Measurements from ENCODE around the gene ATP2A3. TPM values are rescaled to one million over a fixed set of nuclear protein-coding genes. Genes with fewer than 3 reads are reported as not detected.
"Not testable (repeated sequence)": the region's sequence is repeated elsewhere in the genome, so short reads cannot be mapped to it uniquely, and the experiment has no call there.

ATP2A3 gene
- total RNA-seq, 1 donor from 2014 or later: 313 TPM

DNA sequence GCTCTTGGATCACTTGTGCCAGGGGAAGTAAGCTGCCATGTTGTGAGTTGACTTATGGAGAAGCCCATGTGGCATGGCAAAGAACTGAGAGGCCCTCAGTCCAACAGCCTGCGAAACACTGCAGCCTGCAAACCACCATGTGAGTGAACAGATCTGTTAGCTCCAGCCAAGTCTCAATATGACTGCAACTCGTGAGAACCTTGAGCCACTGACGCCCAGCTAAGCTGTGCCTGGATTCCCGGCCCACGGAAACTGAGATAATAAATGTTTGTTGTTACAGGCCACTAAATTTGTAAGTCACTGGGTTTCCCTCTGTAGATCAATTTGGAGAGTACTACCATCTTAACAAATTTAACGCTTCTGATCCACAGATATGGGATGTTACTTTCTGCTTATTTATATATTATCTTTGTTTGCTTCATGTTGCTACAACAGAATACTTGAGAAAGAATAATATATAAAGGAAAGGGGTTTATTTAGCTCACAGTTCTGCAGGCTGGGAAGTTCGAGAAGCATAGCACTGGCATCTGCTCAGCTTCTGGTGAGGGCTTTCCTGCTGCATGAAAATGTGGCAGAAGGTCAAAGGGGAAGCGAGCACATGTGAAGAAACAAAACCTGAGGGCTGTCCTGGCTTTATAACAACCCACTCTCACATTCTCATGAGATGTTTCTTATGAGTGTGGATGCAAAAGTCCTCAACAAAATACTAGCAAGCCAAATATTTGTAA is 29.4 kb upstream of the ATP2A3 start:
- intact Hi-C loops (cut with micrococcal nuclease): no loop called here

DNA sequence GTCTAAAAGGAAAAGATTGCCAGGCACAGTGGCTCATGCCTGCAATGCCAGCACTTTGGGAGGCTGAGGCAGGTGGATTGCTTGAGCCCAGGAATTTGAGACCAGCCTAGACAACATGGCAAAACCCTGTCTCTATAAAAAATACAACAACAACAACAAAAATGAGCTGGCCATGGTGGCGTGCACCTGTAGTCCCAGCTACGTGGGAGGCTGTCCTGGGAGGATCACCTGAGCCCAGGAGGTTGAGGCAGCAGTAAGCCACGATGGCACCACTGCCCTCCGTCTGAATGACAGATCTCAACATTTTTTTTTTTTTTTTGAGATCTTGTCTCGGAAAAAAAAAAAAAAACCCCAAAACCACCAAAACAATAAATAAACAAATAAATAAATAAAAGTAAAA is 28.1 kb upstream of the ATP2A3 start:
- intact Hi-C loops (cut with micrococcal nuclease): no loop called here

DNA sequence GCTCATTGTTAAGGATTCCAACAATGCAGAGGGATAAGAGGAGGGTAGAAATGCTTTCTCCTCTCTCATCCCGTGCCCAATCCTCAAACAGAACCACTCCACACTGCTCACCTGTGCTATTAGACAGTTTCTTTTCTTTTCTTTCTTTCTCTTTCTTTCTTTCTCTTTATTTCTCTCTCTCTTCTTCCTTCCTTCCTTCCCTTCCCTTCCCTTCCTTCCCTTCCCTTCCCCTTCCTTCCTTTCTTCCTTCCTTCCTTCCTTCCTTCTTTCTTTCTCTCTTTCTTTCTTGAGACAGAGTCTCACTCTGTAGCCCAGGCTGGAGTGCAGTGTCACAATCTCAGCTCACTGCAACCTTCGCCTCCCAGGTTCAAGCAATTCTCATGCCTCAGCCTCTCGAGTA is 27.5 kb upstream of the ATP2A3 start:
- intact Hi-C loops (cut with micrococcal nuclease): not testable (repeated sequence)

DNA sequence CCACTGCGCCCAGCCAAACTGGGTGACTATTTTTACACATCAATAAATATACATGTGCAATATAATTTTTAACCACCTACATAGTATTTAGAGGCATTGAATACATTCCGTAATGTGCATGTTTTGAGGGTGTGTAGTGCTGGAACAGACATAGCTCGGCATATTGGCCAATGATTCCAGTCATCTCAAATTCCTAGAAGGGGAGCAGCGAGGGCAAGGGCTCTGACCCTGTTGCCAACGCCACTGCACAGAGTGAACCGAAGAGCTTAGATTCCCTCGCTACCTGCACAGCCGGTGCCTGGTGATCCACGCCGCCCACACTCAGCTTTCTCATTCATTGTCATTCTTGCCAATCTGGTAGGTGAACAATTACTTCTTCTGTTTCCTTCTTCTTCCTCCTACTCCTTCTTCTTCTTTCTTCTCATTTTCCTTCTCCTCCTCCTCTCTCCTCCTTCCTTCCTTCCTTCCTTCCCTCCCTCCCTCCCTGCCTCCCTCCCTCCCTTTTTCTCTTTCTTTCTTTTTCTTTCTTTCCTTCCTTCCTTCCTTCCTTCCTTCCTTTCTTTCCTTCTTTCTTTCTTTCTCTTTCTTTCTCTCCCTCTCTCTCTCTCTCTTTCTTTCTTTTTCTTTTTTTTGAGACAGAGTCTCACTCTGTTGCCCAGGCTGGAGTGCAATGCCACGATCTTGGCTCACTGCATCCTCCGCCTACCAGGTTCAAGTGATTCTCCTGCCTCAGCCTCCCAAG is 26.3 kb upstream of the ATP2A3 start:
- intact Hi-C loops (cut with micrococcal nuclease): no loop called here

DNA sequence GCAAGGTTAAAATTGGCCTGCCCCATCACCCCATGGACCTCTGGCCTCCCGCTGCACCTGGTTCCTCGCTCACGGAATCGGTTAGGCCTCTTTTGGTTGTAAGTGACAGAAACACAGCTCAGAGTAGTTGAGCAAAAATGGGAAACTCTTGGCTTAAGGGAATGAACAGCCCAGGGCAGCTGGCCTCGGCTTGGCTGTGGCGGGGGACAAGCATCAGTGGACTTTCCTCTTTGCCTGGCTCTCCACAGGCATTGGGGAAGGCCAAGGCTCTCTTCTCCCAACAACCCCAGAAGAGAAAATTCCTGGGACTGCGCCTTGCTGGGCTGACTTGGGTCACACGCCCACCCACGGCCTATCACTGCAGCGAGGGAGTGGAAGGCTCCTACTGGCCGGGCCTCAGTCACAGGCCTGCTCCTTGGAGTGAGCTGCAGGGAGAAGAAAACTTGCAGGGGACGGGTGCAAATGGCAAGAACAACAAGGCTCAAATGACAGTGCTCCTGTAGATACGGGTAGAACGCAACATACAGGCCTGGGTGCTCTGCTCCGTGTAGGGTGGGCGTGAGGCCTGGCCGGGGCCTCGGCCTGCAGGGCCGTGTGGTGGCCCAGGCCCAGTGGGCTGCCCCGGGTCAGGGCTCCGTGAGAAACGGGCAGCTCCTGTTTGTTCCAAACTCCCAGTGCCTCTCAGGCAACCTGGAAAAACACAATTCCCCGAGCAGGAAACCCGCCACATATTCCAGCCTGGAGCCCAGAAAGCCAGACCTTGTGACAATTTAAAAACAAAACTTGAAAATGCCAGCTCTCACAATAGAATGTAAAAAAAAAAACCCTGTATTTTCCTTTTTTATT is 25.0 kb upstream of the ATP2A3 start:
- intact Hi-C loops (cut with micrococcal nuclease): no loop called here

DNA sequence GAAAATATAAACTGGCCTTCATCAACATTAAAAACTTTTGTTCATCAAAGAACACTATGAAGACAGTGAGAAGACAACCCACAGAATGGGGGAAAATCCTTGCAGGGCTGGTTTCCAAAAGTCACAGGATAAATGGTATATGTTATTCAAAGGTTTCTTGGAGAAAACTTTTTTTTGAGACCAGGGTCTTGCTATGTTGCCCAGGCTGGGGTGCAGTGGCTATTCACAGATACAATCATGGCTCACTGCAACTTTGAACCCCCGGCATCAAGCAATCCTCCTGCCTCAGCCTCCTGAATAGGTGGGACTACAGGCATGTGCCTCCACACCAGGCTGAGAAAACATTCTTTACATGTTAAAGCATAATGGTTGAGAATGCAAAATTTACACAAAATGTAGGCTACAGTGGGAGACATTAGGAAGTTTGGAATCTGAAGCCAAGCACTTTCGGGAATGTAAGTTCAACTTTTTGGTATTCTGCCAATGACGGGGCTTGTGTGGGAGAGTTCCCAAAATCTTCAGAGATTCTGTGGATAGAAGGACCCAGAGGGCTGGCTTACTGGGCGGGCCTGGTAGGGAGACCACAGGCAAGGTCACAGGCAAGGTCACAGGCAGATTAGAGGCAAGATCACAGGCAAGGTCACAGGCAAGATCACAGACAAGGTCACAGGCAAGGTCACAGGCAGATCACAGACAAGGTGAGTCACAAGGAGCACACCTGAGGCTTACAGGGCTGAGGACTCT is 24.2 kb upstream of the ATP2A3 start:
- intact Hi-C loops (cut with micrococcal nuclease): no loop called here

DNA sequence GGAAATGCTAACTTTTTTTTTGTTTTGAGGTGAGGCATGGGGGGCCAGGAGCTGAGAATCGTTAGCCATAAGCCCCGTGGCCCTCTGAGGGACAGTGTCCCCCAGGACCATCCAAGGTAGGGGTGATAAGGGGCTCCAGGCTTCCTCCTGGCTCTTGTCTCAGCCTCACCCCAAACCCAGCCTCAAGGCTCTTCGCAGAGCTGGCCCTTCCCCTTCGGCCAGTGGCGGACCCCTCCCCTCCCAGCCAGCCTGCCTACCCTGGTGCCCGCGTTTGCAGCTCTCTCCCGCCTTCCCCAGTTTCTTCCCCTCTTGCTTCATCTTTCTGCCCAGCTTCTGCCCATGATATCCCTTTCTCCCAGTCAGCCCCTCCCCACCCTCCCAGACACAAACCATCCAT is 22.7 kb upstream of the ATP2A3 start:
- intact Hi-C loops (cut with micrococcal nuclease): no loop called here

DNA sequence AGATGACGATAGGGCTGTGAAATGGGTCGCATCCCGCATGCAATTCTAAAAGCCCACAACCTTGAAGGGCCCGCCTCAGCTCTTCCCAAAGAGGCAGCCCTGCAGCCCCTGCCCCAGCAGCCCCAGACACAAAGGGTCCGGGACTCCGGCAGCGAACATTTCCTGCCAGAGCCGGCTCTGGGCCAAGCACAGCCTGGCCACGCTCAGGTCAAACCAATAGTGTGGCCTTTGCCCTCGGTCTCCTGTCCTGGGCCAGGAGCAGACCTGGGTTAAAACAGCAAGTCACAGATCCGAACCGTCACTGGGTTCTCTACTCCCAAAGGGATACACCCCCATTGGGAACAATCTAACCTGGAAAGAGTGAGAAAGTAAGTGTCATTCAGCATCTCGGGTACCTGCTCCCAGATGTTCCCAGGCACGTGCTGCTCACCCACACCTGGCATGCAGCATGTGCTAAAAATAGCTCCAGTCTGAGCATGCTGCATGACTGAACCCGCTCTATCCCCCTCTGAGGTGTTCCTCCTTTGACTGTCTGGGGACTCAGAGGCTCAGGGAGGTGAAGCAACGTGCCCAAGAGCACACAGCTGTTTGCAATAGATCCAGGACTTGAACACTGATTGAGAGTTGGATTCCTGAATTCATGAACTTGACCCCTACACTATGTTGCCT is 22.2 kb upstream of the ATP2A3 start:
- intact Hi-C loops (cut with micrococcal nuclease): no loop called here

DNA sequence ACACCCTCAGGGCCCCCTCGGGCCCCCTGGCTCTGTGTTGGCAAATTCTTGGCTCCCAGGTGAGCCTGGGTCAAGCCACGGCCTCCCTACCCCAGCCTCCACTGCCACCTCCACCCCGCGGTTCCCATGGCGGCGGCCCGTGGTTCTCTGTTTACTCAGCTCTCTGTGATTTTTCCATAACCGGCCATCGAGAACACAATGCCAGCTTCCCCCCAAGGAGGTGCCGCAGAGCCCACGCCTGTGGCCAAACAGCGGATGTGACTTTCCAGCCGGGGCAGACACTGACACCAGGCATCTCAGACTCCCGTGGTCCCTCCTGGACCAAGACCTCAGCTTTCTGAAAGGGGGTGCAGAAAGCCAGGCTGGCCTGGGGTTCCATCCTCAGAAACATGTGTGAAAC is 21.6 kb upstream of the ATP2A3 start:
- intact Hi-C loops (cut with micrococcal nuclease): no loop called here

DNA sequence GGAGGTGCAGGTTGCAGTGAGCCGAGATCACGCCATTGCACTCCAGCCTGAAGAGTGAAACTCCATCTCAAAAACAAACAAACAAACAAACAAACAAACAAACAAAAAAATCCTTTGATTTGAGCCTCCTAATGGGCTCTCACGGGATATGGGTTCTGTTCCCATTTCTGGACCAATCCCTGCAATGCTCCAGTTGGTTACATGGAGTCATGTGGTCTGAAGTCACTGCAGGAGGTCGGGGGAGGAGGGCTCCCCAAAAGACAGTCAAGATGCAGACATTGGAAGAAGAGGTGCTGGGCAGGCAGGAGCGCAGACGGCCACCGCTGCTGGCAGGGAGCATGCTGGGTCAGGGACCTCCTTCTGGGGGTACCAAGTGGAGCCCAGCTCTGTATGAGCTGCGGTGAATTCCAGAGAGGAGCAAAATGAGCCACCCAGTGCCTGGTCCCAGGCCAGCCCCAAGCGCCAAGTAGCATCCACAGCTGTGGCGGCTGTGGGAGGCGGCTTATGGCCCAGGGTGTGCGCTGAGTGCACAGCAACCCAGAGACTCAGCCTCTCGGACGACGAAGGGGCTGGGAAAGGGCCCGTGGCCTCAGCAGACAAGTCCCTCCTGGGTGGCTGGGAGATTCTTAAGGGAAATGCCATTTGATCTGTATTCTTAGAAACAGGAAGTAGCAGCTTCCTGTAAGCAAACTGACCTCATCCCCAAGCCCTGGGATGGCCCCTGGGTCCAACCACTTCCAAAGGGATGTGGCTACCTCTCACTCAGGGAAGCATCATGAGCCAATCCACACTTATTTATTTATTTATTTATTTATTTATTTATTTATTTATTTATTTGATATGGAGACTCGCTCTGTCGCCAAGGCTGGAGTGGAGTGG is 19.6 kb upstream of the ATP2A3 start:
- intact Hi-C loops (cut with micrococcal nuclease): no loop called here

DNA sequence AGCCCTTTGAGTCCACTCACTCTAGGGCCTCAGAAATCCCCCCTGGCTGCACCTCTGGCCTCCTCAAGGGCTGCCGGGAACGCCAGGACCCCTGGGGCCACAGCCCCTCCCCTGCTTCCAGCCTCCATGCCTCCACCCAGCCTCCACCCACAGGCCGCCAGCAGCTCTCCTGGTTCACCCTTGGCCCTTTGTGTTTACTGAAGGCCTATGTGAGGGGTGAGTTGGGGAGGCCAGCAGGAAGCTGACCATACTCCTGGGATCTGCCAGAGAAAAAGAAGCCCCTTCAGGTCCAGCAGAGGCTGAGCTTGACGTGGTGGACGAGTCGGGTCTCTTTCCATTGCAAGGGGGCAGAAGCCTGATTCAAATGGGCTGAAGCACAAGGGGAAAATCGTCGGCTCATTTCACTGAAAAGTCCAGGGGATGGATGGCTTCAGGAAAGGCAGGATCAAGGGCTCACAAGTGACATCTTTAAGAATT is 18.3 kb upstream of the ATP2A3 start:
- intact Hi-C loops (cut with micrococcal nuclease): no loop called here

DNA sequence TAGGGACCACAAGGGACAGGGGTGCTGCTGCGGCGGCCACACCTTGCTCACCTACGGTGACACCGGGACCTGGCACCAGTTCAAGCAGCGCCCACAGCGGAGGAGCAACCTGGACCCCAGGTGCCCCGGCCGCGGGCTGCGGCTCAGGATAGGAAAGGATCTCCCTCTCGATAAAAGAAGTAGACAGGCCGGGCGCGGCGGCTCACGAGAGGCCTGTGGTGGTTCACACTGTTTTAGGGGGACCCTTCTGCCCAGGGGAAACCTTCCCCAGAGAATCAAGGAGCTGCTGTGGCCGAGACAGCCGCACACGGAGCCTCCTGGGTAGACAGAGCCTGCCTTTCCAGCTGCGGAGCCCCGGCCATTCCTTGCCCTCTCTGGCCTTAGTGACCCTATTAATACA is 17.9 kb upstream of the ATP2A3 start:
- intact Hi-C loops (cut with micrococcal nuclease): no loop called here

DNA sequence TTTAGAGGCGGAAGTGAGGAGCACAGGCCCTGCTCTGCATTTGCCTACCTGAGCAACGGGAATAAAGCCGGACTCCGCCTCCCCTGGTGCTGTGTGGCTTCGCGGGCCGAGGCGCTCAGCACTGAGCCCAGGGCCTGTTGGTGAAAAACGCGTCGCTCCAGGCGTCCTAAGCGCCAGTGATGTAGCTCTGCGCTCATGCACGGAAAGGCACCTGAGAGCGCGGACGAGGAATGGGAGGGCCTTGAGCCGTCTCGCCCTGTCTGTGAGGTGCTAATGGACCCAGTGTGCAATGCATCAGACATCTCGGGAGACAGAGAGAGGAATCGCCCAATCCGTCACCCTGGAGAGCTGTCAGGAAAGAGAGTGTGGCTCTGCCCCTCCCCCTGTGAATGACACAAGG is 17.2 kb upstream of the ATP2A3 start:
- intact Hi-C loops (cut with micrococcal nuclease): no loop called here

DNA sequence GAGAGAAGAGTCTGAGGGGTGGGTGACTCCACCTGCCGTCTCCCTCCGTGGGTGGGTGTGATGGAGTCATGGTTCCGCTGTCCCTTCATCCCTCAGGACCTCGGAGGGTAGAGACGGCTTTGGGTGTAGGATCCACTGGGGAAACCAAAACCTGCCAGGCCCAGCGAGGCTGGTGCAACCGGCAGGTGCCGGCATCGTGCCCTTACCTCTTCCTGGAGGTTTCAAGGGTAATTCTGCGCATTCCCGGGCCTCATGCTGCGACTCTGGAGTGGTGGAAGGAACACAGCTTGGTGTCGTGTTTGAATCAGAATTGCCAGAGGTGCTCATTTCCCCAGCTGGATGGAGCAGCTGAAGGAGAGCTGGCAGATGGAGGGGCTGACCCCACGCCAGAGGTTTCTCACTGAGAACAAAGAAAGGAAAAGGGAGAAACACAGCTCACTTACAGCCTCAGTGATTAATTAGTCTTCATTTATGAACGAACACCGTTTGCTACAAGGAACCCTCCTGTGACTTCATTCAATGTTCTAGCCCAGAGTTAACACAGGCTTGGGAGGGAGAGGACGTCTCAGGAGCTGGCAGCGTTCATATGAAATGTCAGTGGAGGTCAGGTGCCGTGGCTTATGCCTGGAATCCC is 16.3 kb upstream of the ATP2A3 start:
- intact Hi-C loops (cut with micrococcal nuclease): no loop called here

DNA sequence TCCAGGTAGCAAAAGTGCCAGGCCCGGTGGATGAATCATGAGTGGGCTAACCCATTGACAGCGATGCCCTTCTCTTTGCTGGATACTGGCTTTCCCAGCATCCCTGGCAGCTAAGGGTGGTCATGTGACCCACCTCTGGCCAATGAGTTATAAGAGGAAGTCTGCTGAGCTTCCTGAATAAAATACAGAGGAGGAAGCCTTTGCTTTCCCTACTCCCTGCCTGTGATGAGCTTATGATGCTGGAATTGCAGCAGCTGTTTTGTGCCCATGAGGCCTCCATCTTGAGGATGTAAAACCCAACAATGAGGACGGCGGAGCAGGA is 15.0 kb upstream of the ATP2A3 start:
- intact Hi-C loops (cut with micrococcal nuclease): no loop called here

DNA sequence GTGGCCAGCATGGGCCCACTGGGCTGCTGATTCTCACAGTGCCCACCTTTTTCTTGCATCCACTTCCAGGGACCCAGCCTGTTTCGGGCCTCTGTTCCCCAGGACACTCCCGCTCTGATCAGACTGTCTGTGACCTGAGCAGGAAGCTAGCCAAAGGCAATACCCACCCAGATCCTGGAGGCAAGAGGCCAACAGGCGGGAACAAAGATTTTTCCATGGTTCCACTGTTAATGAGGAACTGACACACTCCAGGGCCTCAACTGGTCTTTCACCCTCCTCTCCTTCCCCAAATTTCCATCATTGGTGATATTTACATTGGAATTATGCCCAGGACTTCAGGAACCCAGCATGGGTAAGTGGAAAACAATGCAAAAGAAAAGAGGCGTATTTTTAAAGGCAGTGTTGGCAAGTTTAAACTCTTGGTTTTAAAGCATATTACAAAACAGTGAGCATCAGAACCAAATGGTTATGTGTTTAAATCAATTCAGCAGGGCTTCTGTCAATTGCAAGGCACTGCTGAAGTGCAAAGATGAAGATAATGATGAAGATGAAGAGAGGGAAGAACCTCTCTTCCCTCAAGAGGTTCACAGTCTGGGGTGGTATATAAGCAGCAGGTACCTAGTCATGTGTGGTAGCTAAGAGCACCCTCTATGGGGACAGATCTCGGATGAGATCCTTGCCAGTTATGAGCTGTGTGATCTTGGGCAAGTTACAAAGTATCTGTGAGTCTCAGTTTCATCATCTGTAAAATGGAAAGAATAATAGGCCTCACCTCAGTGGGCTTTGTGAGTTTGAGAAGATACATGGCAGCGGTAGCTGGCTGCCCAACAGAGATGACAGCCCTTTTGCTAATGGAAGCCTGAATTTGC is 14.4 kb upstream of the ATP2A3 start:
- intact Hi-C loops (cut with micrococcal nuclease): no loop called here

DNA sequence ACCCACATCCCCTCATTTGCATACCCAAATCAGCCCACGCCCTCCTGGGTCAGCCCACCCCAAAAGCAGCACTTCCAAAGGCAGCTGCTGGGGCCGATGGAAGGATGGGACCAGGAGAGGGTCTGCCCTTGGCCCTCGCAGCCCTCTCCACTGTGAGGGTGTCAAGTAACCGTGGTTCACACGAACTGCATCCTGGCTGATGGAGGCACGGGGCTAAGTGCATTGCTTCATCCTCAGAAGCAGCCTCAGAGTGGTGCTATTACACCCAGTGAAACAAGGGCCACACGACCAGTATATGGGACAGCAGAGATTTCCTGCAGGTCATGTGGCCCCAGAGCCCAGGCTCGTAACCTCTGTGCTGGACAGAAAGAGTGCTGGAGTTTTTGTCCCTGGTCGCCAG is 13.2 kb upstream of the ATP2A3 start:
- intact Hi-C loops (cut with micrococcal nuclease): no loop called here

DNA sequence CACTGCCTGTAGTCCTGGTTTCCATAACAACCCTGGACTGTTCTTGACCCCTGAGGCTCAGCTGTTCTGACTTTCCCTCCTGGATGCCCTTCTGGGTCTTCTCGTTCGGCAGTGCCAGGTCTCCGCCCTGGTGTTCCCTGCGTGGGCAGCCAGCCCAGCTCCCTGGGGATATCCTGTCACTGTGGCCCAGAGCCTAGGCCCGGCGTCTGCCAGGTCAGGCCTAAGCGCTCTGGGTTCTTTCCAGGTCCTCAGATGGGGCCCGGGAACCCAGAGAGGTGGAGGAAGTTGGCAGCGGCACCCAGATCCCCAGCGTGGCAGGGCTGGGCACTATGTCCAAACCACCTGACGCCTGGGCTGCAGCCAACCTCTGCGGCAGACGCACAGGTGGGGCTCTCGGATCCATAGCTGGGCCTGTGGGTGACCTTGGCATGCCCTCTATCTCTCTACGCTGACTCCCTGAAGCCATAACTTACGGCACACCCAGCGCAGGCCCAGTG is 12.5 kb upstream of the ATP2A3 start:
- intact Hi-C loops (cut with micrococcal nuclease): no loop called here
